NCI-H1092 (cell line): ENCODE data around the gene PITPNM1.
"Not testable (repeated sequence)": the region's sequence is repeated elsewhere in the genome, so short reads cannot be mapped to it uniquely, and the experiment has no call there.

Source experiments
- DNase-seq: peaks from one replicate; lab custom pipeline; 2025; lab: John Stamatoyannopoulos, UW

The PITPNM1 gene

GRCh38 chr11:67466367-67466766, 38.8 kb downstream of the PITPNM1 start:
- no peak for DNase-seq

- not testable (repeated sequence) for DNase-seq
Observed at GRCh38 chr11:67465530-67465929, 39.6 kb downstream of the PITPNM1 start.

DNA sequence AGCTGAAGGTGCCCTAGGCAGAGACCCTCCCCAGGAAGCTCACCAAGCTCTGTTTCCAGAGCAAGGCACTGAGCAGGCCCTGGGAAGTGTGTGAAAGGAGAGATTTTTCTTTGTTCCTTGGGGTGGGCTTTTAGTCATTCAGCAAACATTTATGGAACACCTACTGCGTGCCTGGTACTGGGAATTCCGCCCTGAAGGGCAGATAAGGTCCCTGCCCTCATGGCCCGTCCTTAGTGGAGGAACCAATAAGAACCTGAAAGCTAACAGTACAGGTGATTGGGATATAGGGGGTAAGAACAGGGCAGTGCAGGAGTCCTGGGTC, 40.0 kb downstream of the PITPNM1 start:
- DNase-seq = no peak

DNA sequence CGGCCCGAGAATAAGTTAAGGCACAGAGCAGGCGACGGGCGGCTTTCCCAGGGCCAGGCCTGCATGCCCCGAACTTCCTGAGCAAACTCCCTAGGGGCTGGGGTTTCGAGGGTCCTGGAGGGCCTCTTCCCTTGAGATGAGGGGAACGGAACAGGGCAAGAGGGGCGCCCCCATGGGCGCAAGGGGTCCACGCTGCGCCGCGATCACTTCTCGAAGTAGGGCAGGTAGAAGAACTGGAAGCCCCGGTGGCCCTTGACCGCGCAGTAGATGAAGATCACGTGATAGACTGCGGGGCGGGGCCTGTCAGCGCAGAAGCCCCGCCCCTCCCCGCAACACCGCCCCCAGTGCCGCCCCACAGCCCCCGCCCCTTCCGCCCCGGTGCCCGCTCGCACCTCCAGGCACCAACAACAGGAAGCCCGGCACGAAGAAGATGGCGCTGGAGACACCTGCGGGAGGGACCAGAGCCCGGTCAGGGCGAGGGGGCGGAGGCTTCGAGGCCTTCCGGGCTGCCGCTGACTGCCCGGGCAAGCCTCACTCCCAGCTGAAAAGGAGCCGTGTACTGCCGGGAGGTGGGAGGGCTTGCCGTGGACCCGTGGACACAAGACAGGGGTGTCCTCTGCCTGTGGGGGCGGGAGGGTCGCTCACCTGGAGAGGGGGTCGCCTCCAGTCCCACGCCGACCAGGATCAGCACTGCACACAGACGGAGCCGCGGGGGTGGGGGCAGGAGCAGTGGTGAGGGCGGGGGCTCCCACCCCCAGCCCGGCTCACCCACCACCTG, 40.6 kb downstream of the PITPNM1 start:
- DNase-seq = peak; percentile 84

DNA sequence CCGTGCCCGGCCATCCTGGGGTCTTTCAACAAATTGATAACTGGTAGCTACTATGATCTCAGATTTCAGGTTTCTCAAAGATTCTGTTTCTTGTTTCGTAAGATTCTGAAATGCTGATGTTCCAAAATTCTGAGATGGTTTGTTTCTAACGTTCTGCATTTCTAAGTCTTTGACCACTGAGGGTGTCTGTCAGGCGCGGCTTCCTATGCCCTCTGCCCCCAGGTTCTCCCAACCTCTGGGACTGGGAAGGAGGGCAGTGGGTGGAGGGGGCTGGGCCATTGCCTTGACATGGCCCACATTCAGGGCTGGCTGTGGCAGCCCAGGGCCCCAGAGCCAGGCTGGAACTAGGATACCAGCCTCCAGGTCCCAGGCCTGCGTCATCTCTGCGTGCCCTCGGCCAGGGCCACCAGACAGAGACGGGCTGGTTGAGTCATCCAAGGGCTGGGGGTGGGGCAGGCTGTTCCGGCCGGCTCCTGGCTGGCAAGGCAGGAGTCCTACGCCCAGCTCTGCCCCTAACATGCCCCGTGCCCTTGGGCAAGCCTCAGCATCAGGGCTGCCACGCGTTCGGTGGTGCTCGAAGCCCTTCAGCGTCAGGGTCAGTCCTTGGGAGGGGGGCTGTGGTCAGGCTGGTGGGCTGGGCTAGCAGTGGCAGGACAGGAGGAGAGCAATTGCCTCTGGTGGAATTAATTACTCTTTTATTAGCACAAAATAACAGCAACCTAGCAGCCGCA, 41.3 kb downstream of the PITPNM1 start:
- DNase-seq = no peak

- DNase-seq = no peak
Observed at GRCh38 chr11:67463186-67463585, 42.0 kb downstream of the PITPNM1 start.

DNA sequence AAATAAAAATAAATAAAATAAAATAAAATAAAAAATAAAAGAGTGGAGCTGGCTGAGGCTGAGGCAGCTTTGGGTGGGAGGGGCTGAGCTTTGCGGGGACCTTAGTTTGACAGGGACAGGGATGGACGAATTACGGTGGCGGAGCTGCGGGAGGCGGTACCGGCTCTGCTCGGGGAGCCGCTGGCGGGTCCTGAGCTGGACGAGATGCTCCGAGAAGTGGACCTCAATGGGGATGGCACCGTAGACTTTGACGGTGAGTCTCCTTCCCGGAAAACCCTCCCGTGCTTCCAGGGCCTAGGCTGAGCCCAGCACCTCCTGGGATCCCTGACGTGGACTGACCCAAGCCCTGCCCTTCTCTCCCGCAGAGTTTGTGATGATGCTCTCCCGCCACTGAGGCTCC, 46.9 kb downstream of the PITPNM1 start:
- no peak for DNase-seq

GRCh38 chr11:67457453-67457852, 47.7 kb downstream of the PITPNM1 start:
- DNase-seq = no peak

- no peak for DNase-seq
Observed at GRCh38 chr11:67456068-67456705, 49.0 kb downstream of the PITPNM1 start.

DNA sequence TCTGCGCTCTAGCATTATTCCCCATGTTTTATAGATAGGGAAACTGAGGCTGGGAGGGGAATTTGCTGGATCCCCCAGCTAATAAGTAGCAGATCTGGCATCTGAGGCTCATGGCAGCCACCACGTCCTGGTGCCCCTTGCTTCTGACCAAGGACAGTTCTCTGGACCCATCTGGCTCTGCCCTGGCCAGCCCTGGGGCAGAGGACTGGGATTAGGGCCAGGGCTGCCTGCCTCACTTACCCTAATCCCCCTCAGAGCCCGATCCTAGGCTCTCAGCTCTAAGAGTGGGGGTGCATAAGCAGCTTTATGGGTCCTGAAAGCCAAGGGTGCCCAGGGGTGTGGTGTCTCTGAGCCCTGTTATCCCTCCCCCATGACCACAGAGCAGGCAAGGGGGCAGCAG, 50.1 kb downstream of the PITPNM1 start, which contains the start of gene CABP4:
Gene CABP4, plus strand, starts transcription at position 301 of the 400 bp plus-strand sequence. Its CDS starts 70 bp downstream, at position 371.
- no peak for DNase-seq

DNA sequence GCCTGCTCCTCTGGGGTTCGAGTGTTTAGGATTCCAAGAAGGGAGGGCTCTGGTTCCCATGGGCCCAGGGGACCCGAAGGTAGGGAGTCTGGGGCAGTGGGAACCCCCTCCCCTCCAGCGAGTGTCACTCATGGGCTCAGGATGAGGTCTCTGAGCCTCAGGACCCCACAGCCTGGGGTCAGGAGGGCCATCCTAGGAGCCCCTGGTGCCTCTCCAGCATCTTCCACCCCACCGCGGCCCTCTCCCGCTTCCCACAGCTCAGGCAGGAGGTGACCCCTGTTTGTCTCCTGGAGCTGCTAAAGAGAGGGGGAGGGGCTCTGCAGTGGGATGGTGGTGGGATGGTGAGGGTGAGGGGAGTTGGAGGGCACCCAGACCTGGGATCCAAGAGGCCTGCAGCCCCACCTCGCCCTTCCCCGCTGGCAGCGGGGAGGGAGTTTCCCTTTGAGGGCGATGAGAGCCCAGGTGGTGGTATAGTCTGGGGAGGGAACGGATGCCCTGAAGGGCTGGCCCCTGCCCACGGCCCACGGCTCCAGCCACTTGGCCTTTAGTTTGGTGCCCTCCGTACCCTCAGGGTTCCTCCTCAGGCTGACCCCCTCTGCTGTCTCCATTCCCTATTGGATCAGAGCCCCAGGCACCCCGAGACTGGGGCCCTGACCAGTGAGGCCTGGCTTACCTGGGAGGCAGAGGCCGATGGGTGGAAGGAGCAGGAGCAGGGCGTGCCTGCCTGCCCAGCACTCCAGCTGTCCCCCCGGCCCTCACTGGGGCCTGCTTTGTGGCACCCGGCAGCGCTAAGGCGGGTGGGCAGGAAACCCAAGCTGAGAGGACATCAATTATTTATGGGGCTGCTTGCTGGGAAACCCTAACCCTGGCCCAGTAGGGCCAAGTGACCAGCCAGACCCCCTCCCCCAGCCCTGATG, 51.1 kb downstream of the PITPNM1 start:
- DNase-seq = no peak

- peak; percentile 19 for DNase-seq
Observed at GRCh38 chr11:67452141-67452952, 52.8 kb downstream of the PITPNM1 start, which contains the start of gene GPR152. TSS of gene GPR152 (minus strand) at chr11:67452729. CDS start at chr11:67452724, 5 bp downstream.

- no peak for DNase-seq
Observed at GRCh38 chr11:67451658-67451976, 53.5 kb downstream of the PITPNM1 start.

- no peak for DNase-seq
Observed at GRCh38 chr11:67450796-67451657, 54.1 kb downstream of the PITPNM1 start.

DNA sequence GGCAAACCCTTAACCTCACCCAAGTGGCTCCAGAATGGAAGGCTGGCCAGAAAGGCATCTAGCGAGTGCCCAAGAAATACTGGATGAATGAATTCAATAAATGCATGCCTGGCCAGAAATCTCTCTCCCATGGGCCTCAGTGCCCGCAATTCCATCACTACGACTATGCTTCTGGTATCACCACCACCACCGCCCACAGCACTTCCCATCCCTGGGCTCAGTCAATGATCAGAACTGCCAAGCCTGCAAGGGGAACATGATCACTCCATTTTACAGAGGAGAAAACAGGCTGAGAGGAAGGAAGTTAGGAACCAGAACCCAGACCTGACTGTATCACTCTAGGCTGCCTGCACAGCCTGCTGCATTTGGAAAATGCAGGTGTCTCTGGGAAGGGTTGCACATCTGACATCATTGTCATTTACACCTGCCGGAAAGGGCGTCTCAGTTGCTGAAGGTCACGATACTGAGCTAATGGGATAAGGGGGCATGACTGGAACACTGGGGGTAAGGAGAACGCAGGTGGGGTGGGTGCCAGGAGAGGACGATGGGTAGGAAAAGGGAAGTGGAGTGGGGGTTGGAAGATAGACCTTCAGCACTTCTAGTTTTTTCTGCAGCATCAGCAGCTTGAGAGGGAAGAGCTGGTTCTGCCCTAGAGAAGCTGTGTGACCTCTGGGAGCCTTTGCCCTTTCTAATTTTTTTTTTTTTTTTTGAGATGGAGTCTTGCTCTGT, 55.9 kb downstream of the PITPNM1 start:
- no peak for DNase-seq

DNA sequence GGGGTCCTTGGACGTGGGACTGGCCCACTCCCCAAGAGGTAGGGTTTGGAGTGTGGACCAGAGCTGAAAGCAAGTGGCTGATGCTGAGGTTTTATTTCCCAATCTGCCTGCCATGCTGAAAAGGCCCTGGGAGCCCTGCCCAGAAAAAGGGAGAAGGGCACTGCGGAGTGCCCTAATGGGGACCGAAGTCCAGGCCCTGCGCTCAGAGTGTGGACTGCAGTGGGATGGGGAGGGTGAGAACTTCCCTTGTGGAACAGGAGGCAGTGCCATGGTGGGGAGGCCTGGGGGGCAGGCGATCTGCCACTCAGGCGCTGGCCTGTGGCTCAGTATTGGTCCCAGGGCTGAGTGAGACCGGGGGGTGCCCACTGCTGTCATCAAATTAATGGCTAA, 56.9 kb downstream of the PITPNM1 start:
- no peak for DNase-seq

- no peak for DNase-seq
Observed at GRCh38 chr11:67445515-67445914, 59.6 kb downstream of the PITPNM1 start.

- no peak for DNase-seq
Observed at GRCh38 chr11:67442504-67443404, 62.4 kb downstream of the PITPNM1 start.
